ENCODE results near the gene TRIM74. TPM values are rescaled to one million over a fixed set of nuclear protein-coding genes. Genes with fewer than 3 reads are reported as not detected.
A peak's percentile ranks its signal among the peaks of the same experiment; 100 is the strongest.
"Not testable (repeated sequence)": the region's sequence is repeated elsewhere in the genome, so short reads cannot be mapped to it uniquely, and the experiment has no call there.

Gene TRIM74
- total RNA-seq, 1 experiment from 2014 or later: 1.0 TPM

DNA sequence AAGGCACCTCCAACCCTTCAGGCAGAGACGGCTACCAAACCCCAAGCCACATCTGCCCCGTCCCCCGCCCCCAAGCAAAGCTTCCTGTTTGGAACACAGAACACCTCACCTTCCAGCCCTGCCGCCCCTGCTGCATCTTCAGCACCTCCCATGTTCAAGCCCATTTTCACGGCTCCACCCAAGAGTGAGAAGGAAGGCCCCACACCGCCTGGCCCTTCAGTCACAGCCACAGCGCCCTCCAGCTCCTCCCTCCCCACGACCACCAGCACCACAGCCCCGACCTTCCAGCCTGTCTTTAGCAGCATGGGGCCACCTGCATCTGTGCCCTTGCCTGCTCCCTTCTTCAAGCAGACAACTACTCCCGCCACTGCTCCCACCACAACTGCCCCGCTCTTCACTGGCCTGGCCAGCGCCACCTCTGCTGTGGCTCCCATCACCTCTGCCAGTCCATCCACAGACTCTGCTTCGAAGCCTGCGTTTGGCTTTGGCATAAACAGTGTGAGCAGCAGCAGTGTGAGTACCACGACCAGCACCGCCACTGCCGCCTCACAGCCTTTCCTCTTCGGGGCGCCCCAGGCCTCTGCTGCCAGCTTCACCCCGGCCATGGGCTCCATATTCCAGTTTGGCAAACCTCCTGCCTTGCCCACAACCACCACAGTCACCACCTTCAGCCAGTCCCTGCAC lies 27.1 kb downstream of the TRIM74 start:
- H4K20me1 ChIP-seq (ENCODE audit: insufficient read depth); DNase-seq (ENCODE audit: low read depth, low spot score); H3K4me1 ChIP-seq (ENCODE audit: control insufficient read depth in 1 of 2, insufficient read depth in 2 of 2, low read length in 2 of 2); H2AFZ ChIP-seq (ENCODE audit: low read depth, low read length, poor library complexity, severe bottlenecking); intact Hi-C loops (cut with micrococcal nuclease); H3K4me2 ChIP-seq (ENCODE audit: low read length); H3K79me2 ChIP-seq (ENCODE audit: insufficient read depth, low read length); CTCF ChIA-PET; BruUV-seq (replicated peaks); H3K9me2 ChIP-seq (ENCODE audit: insufficient read depth); H3K27me3 ChIP-seq (ENCODE audit: insufficient read depth, low read length); H3K36me3 ChIP-seq (ENCODE audit: control insufficient read depth in 1 of 2, insufficient read depth in 2 of 2, low read length in 2 of 2); H3K4me3 ChIP-seq (replicated peaks in 1 of 2; ENCODE audit: low read depth in 1 of 2, low read length in 2 of 2); ATAC-seq; H3K9me3 ChIP-seq (ENCODE audit: control insufficient read depth in 1 of 2, insufficient read depth in 1 of 2, low read depth in 1 of 2, low read length in 2 of 2); POLR2A ChIA-PET; RAD21 ChIA-PET (ENCODE audit: low non-redundant PET in 1 of 2, low total read pairs in 2 of 2, uncharacterized antibody in 2 of 2, unreplicated experiment in 2 of 2); H3K27ac ChIP-seq (ENCODE audit: low read depth, low read length); H3K9ac ChIP-seq (ENCODE audit: low read length): not testable (repeated sequence)

GRCh38 chr7:72928216-72928615 lies 41.0 kb downstream of the TRIM74 start:
- H2AFZ ChIP-seq (ENCODE audit: low read depth, low read length, poor library complexity, severe bottlenecking); POLR2A ChIA-PET; CTCF ChIA-PET; H3K4me2 ChIP-seq (ENCODE audit: low read length); H3K27ac ChIP-seq (ENCODE audit: low read depth, low read length); intact Hi-C loops (cut with micrococcal nuclease); DNase-seq (ENCODE audit: low read depth, low spot score); H3K4me3 ChIP-seq (replicated peaks in 1 of 2; ENCODE audit: low read depth in 1 of 2, low read length in 2 of 2); H4K20me1 ChIP-seq (ENCODE audit: insufficient read depth); BruUV-seq (replicated peaks); H3K9me2 ChIP-seq (ENCODE audit: insufficient read depth); ATAC-seq; RAD21 ChIA-PET (ENCODE audit: low non-redundant PET in 1 of 2, low total read pairs in 2 of 2, uncharacterized antibody in 2 of 2, unreplicated experiment in 2 of 2); H3K27me3 ChIP-seq (ENCODE audit: insufficient read depth, low read length); H3K9me3 ChIP-seq (ENCODE audit: control insufficient read depth in 1 of 2, insufficient read depth in 1 of 2, low read depth in 1 of 2, low read length in 2 of 2); H3K9ac ChIP-seq (ENCODE audit: low read length): not testable (repeated sequence)
- Histone ChIP-seq H3K36me3 (ENCODE audit: control insufficient read depth in 1 of 2, insufficient read depth in 2 of 2, low read length in 2 of 2) (peaks cover 33 to 42% of the 10 kb centered on the region in 2 experiments), H3K79me2 (ENCODE audit: insufficient read depth, low read length) (peaks cover 60% of the 10 kb centered on the region), H3K4me1 (ENCODE audit: control insufficient read depth in 1 of 2, insufficient read depth in 2 of 2, low read length in 2 of 2) (peaks cover 2 to 15% of the 10 kb centered on the region in 2 experiments; a peak in 3 of 4 replicates)
- TF ChIP-seq, protein P1, sequence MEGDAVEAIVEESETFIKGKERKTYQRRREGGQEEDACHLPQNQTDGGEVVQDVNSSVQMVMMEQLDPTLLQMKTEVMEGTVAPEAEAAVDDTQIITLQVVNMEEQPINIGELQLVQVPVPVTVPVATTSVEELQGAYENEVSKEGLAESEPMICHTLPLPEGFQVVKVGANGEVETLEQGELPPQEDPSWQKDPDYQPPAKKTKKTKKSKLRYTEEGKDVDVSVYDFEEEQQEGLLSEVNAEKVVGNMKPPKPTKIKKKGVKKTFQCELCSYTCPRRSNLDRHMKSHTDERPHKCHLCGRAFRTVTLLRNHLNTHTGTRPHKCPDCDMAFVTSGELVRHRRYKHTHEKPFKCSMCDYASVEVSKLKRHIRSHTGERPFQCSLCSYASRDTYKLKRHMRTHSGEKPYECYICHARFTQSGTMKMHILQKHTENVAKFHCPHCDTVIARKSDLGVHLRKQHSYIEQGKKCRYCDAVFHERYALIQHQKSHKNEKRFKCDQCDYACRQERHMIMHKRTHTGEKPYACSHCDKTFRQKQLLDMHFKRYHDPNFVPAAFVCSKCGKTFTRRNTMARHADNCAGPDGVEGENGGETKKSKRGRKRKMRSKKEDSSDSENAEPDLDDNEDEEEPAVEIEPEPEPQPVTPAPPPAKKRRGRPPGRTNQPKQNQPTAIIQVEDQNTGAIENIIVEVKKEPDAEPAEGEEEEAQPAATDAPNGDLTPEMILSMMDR (IDR thresholded peaks at IDR 0.05 in 2 of 3, conservative IDR thresholded peaks at IDR 0.05 in 1 of 3; ENCODE audit: borderline replicate concordance in 1 of 3, insufficient read depth in 1 of 3, low read depth in 2 of 3, low read length in 2 of 3): peak in 2 of 3 experiments; percentile 16 to 30; a peak in 3 of 6 replicates

GRCh38 chr7:72927791-72928190 lies 41.5 kb downstream of the TRIM74 start:
- H4K20me1 ChIP-seq (ENCODE audit: insufficient read depth); H3K9me2 ChIP-seq (ENCODE audit: insufficient read depth); H3K27me3 ChIP-seq (ENCODE audit: insufficient read depth, low read length); H3K9ac ChIP-seq (ENCODE audit: low read length); H3K9me3 ChIP-seq (ENCODE audit: control insufficient read depth in 1 of 2, insufficient read depth in 1 of 2, low read depth in 1 of 2, low read length in 2 of 2); ATAC-seq; intact Hi-C loops (cut with micrococcal nuclease); DNase-seq (ENCODE audit: low read depth, low spot score); CTCF ChIA-PET; H3K27ac ChIP-seq (ENCODE audit: low read depth, low read length); POLR2A ChIA-PET; H3K4me2 ChIP-seq (ENCODE audit: low read length); RAD21 ChIA-PET (ENCODE audit: low non-redundant PET in 1 of 2, low total read pairs in 2 of 2, uncharacterized antibody in 2 of 2, unreplicated experiment in 2 of 2); H2AFZ ChIP-seq (ENCODE audit: low read depth, low read length, poor library complexity, severe bottlenecking); BruUV-seq (replicated peaks); H3K4me3 ChIP-seq (replicated peaks in 1 of 2; ENCODE audit: low read depth in 1 of 2, low read length in 2 of 2): not testable (repeated sequence)
- H3K79me2 ChIP-seq (ENCODE audit: insufficient read depth, low read length): peaks cover 63% of the 10 kb centered on the region
- peaks cover 33 to 42% of the 10 kb centered on the region in 2 experiments for H3K36me3 ChIP-seq (ENCODE audit: control insufficient read depth in 1 of 2, insufficient read depth in 2 of 2, low read length in 2 of 2)
- peaks cover 2 to 15% of the 10 kb centered on the region in 2 experiments; a peak in 3 of 4 replicates for H3K4me1 ChIP-seq (ENCODE audit: control insufficient read depth in 1 of 2, insufficient read depth in 2 of 2, low read length in 2 of 2)
